GM18873 (cell line): Measurements from ENCODE around the gene DPH3.
"Not testable (repeated sequence)": the region's sequence is repeated elsewhere in the genome, so short reads cannot be mapped to it uniquely, and the experiment has no call there.

Experiments
- ATAC-seq: cut with Tn5 transposase; IDR thresholded peaks from one replicate; pipeline ENCODE4 v1.9.1; 2021; ENCODE audit warnings: mild to moderate bottlenecking, moderate library complexity, moderate number of reproducible peaks; ENCODE audit not compliant: unreplicated experiment, low FRiP score

Gene DPH3

GRCh38 chr3:16264708-16265454 lies at the start of gene DPH3, which contains the start of gene OXNAD1:
DPH3 (minus strand) TSS chr3:16264943; CDS start chr3:16264876, 67 bp downstream.
OXNAD1 (plus strand) TSS chr3:16265212; CDS start chr3:16270953, 5,741 bp downstream.
- peak; percentile 97 for ATAC-seq

- no peak for ATAC-seq
Measured at GRCh38 chr3:16313886-16314645, 49.3 kb upstream of the DPH3 start.

DNA sequence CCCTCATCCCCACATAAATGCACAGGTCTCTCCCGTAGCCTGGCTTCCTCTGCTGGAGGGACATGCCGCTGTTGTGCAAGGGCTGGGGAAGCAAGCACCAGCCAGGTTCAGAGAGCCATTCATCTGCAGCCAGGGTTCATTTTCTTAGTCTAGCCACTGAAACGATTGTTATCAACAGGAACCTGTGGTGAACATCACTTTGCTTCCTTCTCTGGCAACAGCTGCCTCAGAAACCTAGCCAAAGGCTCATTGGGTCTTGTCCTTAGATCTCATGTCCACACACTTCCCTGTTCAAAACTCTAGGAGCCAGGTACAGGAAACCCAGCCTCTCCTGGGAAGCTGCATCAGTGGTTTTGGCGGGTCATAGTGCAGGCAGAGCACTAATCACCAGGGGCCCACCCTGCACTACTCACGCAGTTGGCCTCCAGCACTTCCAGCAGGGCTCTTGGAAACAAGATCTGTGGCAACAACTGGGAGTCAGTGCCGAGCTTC lies 47.3 kb upstream of the DPH3 start:
- no peak for ATAC-seq

DNA sequence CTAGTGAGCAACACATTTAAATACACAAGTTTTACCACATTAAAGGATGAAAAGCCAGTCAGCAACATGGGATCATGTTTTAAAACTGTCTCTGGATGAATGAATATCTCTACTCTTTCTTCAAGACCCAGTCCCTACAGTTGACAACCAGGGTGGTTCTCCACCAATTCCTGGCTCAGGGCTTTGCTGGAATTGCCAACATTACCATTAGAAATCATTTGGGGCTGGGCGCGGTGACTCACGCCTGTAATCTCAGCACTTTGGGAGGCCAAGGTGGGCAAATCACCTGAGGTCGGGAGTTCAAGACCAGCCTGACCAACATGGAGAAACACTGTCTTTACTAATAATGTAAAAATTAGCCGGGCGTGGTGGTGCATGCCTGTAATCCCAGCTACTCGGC lies 45.7 kb upstream of the DPH3 start:
- ATAC-seq: not testable (repeated sequence)

- ATAC-seq: peak; percentile 91
Measured at GRCh38 chr3:16309558-16309957, 44.8 kb upstream of the DPH3 start.

DNA sequence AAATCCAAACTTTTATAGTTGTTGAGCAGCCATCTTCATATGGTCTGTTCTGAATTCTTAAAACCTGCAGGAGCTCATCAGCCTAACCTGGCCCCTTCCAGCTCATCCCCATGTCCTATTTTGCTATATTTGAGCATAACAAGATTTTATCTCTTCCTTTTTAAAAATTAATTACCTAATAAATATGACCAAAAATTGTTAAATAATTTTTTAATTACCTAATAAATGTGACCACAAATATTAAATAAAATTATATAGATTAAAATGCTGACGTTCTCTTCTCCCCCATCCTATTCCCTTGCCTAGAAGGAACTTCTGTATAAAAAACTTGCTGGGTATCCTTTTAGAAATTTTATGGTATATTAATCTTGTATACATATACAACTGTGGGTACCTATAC lies 44.0 kb upstream of the DPH3 start:
- ATAC-seq: no peak

GRCh38 chr3:16307832-16308531 lies 43.2 kb upstream of the DPH3 start:
- no peak for ATAC-seq

- no peak for ATAC-seq
Measured at GRCh38 chr3:16305111-16305541, 40.4 kb upstream of the DPH3 start.

DNA sequence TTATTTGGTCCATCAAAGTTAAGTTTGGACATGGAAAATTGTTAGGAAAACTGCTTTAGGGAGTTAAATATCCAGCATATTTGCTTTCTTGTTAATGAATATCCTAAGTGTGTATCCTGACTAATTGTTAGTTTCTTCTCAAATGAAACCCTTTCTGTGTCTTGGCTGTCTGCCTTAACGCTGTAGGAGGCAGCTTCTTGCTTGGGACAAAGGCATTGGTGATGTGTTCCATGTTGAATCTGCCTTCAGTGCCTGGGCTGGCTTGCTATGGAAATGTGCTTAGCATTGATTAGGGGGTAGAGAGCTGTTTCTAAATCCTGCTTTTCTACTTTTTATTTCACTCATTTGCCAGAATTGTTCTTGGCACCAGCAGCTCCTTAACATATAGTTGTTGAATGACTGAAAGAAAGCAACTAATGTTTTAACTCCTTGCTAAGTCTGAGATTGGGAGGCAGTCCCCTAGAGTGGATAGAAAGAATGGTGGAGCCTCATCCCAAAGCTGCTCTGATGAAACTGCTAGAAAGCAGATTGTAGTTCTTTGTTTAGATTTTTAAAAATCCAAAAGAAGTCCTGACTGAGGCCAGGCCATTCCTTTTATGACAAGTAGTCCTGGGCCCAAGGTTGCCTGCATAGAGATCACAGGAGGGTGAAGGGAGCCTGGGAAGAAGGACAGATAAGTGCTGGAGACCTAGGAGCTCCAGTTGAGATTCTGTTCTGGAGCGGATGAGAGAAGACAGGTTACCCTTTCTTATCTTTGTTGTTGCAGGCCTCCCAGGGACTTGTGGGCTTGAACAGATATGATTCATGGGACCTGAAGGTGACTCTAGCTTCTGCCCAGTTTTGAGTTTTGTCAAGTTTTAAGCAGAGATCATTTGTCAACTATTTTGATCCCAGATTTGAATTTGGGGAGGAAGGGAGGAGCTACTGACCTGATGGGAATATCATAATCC lies 39.6 kb upstream of the DPH3 start:
- ATAC-seq: no peak

- ATAC-seq: no peak
Measured at GRCh38 chr3:16303037-16303575, 38.4 kb upstream of the DPH3 start.

DNA sequence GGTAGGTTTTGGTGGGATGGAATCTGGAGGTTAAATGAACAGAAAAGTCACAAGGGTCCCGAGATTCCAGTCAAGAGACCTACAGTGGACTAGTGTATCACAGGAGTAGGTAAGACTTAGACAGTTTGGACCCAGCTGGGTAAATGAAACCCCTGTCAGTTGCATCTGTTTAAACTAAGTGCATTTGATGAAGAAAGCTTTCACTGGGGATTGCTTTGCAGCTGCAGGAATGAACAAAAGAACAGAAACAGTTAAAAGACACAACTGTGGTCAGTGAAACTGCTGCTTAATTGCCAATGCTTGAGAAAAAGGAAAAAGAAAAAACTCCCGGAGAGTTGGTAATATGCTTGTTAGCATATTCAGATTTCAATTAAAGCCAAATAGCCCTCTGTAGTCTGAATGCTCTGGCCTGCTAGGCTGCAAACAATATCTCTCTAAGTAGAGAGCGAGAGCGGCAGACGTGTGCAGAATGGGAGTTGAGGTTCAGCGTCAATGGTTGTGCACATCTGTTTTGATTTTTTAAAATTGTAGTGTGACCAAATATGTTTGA lies 37.4 kb upstream of the DPH3 start:
- no peak for ATAC-seq

DNA sequence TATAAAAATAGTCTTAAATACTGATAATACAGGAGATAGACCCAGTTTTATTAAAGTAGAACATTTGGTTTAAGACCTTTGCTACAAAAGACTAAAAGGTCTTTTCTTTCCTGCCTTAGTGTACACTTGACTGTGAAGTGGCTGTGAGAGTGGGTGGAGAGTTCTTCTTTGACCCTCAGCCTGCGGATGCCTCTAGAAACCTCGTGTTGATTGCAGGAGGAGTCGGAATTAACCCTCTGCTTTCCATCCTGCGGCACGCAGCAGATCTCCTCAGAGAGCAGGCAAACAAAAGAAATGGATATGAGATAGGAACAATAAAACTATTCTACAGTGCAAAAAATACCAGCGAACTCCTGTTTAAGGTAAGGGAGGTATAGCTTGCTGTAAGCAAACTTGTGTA lies 36.8 kb upstream of the DPH3 start:
- ATAC-seq: no peak

DNA sequence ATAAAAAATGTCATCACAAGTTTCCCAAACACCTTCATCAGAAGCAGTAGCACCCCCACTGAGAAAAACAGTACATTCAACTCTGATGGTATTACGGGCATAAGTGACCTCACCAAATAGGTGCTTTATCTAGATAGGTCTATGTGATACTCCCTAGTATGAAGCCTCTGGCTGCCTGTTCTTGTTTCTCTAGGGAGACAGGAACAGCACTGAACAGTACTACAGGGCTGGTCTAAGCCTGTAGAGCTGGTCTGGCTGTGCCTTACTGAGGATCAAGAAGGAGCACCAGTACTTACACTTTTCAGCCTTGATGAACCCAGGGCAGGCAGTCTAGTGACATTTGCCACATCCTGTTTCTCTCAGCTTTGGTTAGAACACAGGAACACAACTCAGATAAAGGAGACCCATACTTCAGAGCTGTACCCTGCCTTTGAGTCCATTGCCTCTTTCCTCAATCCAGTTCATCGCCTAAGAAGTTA lies 36.2 kb upstream of the DPH3 start:
- ATAC-seq: no peak

- ATAC-seq: no peak
Measured at GRCh38 chr3:16300307-16300706, 35.6 kb upstream of the DPH3 start.

GRCh38 chr3:16299746-16300145 lies 35.0 kb upstream of the DPH3 start:
- ATAC-seq: no peak

DNA sequence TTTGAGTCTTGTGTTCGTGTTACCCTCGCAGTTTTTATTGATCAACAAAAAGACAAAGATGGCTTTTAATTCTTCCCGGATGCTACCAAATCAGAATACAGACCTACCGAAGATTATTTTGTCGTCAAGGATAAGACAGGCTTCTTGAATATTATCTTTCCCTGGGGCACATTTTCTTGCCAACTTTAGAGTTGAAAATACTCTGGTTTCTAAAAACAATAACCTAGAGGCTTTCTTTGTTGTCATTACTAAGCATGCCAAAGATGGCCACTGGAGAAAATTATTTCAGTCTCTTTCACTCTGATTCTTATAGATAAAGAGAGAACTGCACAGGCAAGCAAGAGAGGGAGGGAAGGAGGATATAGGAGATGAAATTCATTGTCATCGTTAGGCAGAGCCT lies 34.1 kb upstream of the DPH3 start:
- no peak for ATAC-seq

DNA sequence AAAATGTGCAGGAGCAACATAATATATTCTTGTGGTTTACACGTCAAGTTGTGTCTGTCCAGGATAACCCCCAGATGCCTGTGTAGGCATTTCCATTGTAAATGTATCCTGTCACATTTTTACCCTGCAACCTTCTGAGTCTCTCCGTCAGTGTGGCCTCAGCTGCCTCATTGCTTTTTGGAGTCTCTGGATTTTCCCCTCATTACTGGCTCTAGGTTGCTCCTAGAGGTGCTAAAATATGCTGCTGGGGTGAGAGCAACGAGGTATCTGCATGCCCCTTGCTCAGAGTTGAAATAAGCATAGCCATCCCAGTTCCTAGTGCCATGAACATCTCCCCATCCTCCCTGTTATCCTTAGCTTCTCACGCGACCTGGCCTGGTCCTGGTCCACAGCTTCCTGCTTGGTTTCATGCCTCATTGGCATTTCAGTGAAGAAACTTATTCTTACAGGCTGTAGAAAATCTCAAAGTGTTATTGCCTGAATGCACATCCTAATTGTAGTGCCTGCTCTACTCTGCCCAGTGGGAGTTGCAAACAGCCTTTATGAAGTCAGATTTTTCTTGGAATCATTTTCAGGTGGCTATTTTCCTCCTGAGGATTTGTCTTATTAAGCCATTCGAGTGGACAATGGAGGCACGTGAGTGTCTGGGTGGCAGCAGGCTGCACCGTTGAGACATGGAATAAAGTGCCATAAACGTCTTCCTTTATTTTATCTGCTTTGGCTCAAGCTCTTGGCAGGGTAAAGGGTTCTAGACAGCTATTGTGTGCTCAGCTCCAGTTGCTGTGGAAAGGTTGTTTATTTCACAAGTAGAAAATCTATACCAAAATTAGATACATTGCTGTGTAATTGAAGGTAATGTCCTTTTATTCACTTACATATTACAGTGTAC lies 33.5 kb upstream of the DPH3 start:
- no peak for ATAC-seq

DNA sequence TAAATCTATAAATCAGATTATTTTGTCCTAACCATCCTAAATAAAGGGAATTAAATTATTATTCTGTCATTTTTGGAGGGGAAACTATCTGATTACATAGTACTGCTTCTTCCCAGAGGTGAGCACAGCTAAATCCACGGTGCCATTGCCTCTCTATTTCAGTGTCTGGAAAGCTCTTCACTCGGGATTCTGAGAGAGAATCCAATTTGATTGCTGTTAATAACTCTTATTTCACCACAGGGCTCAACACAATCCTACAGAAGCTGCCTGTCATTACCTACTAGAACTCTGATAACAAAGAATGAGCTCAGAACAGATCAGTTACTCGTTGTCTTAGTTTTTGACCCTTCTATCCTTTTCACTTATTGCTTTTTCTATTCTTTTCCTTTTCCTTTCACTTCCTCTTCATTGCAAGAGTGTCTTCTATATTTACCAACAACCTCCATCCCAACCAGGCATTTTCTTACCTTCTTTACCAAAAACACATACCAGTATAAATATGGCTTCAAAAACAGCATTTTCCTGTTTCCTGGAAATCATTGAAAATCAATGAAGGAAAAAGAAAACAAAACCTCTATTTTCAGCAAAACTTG lies 30.7 kb upstream of the DPH3 start:
- ATAC-seq: no peak
